Measurements from ENCODE around the gene CHCHD10. TPM values are rescaled to one million over a fixed set of nuclear protein-coding genes. Genes with fewer than 3 reads are reported as not detected.

Gene CHCHD10
- total and polyA plus RNA-seq, 10 of the 15 experiments (the other 5 are each of a cell fraction or from before 2014, with no cell fraction given) = 13.2 to 241 (median 128) TPM

- H4K20me1 ChIP-seq (ENCODE audit: control insufficient read depth, insufficient read depth) = no peaks in the 10 kb centered on the region; the same call in 1 of the 2 replicates
- intact Hi-C loops (cut with micrococcal nuclease; ENCODE audit: unreplicated experiment) = loop anchor here (5.0 kb wide), 1 partner anchor 227 kb away; no protein-coding TSS in a partner anchor
- ATAC-seq = no peak
- no peak overlapping the region for H3K4me3 ChIP-seq
- no peak overlapping the region for H3K4me2 ChIP-seq (ENCODE audit: control insufficient read depth, insufficient read depth)
- BruUV-seq (replicated peaks) = no TSS peak
- in situ Hi-C loops (cut with MboI) = no loop called here
- ChIA-PET RAD21 (ENCODE audit: unreplicated experiment) (interaction anchor here (3.6 to 4.0 kb wide), 2 partner anchors 76 to 81 kb away, joined by 24 to 34 read pairs; no protein-coding TSS in a partner anchor), CTCF (interaction anchor here (0.5 to 7.5 kb wide), 6 partner anchors 15 to 89 kb away, joined by 3 to 197 read pairs (median 4); partner anchors contain the start of genes DERL3 and VPREB3), POLR2A (interaction anchor here (0.5 to 3.2 kb wide), 5 partner anchors 17 to 92 kb away, joined by 3 to 18 read pairs (median 4); no protein-coding TSS in a partner anchor), SMC1A (ENCODE audit: uncharacterized antibody, unreplicated experiment) (interaction anchor here (1.0 to 6.3 kb wide), 5 partner anchors 17 to 87 kb away, joined by 3 to 40 read pairs (median 10); partner anchors contain the start of genes SLC2A11 and SMARCB1)
- no peak overlapping the region for H3K9ac ChIP-seq (ENCODE audit: control insufficient read depth, insufficient read depth, low read length)
- no peak for DNase-seq (ENCODE audit: low read depth, low spot score)
- H3K4me1 ChIP-seq (ENCODE audit: control insufficient read depth, insufficient read depth, low read length) = peaks cover 23% of the 10 kb centered on the region
- TF ChIP-seq POU2F2 (IDR thresholded peaks at IDR 0.05; ENCODE audit: borderline replicate concordance, low read depth, low read length) = no peak
- no peak for TF ChIP-seq RELB (IDR thresholded peaks at IDR 0.05; ENCODE audit: low read depth)
- TF ChIP-seq E2F4 (IDR thresholded peaks at IDR 0.05; ENCODE audit: low read depth, low read length) = no peak
- no peak for TF ChIP-seq MYC (IDR thresholded peaks at IDR 0.05; ENCODE audit: insufficient read depth, insufficient read length, insufficient replicate concordance, low read length, severe bottlenecking)
- no peak for TF ChIP-seq RUNX3 (IDR thresholded peaks at IDR 0.05; ENCODE audit: low read length)
- TF ChIP-seq TCF7 (IDR thresholded peaks at IDR 0.05; ENCODE audit: borderline replicate concordance) = no peak
- no peak for TF ChIP-seq NFYA (IDR thresholded peaks at IDR 0.05; ENCODE audit: borderline replicate concordance, low read depth, low read length)
- WGBS (ENCODE audit: insufficient coverage, insufficient replicate concordance, low lambda C conversion rate, missing lambda C conversion rate) = 63% methylated on average over 5 of the region's 6 CpGs
- no peak for FAIRE-seq
- peaks cover 22% of the 10 kb centered on the region for H3K79me2 ChIP-seq (ENCODE audit: control insufficient read depth, insufficient read depth, low read length)
- H3K27me3 ChIP-seq (replicated peaks in 1 of 2; ENCODE audit: control insufficient read depth in 2 of 2, insufficient read depth in 2 of 2, low read length in 1 of 2) = peaks cover 0 to 2% of the 10 kb centered on the region in 2 experiments; a peak in 2 of 4 replicates
- no peak overlapping the region for H3K27ac ChIP-seq (ENCODE audit: control insufficient read depth, insufficient read depth)
- no peaks in the 10 kb centered on the region; a peak in 1 of 4 replicates for H3K36me3 ChIP-seq (ENCODE audit: control insufficient read depth in 2 of 2, insufficient read depth in 2 of 2, low read length in 1 of 2)
- H2AFZ ChIP-seq (ENCODE audit: control insufficient read depth, low read depth, low read length) = no peak overlapping the region
- H3K9me3 ChIP-seq (replicated peaks; ENCODE audit: control insufficient read depth, insufficient read depth, low read length) = no peaks in the 10 kb centered on the region
Measured at GRCh38 chr22:23769321-23769965, 1.7 kb upstream of the CHCHD10 start.

All from GM12878 (cell line).